Body of pancreas (tissue), 4 donors: ENCODE measurements around the gene AANAT.

Experiments used
- POLR2A ChIP-seq, 3 donors: fragments of 450-650 bp; IDR thresholded peaks; one replicate each; pipeline ENCODE4 v1.6.1; 2016; ENCODE audit warnings: antibody characterized with exemption in 3 of 3, mild to moderate bottlenecking in 2 of 3
- TF ChIP-seq, protein P1 (sequence below), 7 experiments: fragments of 450-650 bp in 4 of 7; fragments of 200-600 bp in 3 of 7; sonication (generic) in 3 of 7; IDR thresholded peaks; one replicate each; pipeline ENCODE4 v1.5.1; 2016 to 2019; ENCODE audit warnings: antibody characterized with exemption in 7 of 7

DNA sequence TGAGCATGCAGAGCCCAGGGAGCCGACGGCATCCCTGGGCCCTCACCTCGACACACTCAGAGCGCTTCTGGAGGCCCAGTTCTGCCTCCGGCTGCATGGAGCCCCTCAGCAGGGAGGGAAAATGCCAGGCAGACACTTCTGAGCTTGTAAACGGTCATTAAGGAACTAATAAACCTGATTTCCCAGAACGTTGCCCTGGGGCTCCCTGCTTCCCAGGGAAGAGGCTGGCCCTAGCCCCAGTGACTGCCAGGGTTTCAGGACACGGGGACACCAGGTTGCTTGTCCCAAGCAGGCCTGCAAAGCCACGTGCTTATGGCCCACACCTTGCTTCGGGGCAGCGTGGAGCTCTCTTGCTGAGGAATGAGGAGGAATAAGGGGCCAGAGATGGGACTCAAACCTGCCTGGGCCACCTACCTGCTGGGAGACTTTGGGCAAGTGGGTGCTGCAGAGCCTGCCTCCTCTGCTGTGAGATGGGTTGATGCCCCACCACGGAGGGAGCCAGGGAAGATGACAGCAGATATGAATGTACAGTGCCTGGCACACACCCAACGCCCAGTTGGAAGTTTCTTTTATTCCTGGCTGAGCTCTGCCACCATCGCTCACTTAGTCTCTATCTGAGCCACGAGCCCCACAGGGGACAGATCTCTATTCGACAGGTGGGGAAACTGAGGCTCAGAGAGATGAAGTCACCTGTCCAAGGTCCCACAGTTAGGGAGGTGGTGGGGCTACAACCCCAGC, 28.4 kb downstream of the AANAT start:
- no peak for TF ChIP-seq POLR2A (IDR thresholded peaks at IDR 0.05)
- TF ChIP-seq, protein P1, sequence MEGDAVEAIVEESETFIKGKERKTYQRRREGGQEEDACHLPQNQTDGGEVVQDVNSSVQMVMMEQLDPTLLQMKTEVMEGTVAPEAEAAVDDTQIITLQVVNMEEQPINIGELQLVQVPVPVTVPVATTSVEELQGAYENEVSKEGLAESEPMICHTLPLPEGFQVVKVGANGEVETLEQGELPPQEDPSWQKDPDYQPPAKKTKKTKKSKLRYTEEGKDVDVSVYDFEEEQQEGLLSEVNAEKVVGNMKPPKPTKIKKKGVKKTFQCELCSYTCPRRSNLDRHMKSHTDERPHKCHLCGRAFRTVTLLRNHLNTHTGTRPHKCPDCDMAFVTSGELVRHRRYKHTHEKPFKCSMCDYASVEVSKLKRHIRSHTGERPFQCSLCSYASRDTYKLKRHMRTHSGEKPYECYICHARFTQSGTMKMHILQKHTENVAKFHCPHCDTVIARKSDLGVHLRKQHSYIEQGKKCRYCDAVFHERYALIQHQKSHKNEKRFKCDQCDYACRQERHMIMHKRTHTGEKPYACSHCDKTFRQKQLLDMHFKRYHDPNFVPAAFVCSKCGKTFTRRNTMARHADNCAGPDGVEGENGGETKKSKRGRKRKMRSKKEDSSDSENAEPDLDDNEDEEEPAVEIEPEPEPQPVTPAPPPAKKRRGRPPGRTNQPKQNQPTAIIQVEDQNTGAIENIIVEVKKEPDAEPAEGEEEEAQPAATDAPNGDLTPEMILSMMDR (IDR thresholded peaks at IDR 0.05): no peak
